PC-3 (cell line): Measurements from ENCODE around the gene LMNA.

Experiments used
- EZH2phosphoT487 ChIP-seq: fragments of 300-600 bp; sonication (generic); IDR thresholded peaks from 2 replicates; pipeline ENCODE4 v1.6.1; 2018; ENCODE audit warnings: mild to moderate bottlenecking, antibody characterized with exemption, low read length, borderline replicate concordance
- TF ChIP-seq, protein P1 (sequence below): fragments of 300-600 bp; sonication (generic); conservative IDR thresholded peaks from 2 replicates; pipeline ENCODE4 v1.5.1; 2017; ENCODE audit warnings: antibody characterized with exemption, low read depth, mild to moderate bottlenecking, low read length

- TF ChIP-seq, protein P1, sequence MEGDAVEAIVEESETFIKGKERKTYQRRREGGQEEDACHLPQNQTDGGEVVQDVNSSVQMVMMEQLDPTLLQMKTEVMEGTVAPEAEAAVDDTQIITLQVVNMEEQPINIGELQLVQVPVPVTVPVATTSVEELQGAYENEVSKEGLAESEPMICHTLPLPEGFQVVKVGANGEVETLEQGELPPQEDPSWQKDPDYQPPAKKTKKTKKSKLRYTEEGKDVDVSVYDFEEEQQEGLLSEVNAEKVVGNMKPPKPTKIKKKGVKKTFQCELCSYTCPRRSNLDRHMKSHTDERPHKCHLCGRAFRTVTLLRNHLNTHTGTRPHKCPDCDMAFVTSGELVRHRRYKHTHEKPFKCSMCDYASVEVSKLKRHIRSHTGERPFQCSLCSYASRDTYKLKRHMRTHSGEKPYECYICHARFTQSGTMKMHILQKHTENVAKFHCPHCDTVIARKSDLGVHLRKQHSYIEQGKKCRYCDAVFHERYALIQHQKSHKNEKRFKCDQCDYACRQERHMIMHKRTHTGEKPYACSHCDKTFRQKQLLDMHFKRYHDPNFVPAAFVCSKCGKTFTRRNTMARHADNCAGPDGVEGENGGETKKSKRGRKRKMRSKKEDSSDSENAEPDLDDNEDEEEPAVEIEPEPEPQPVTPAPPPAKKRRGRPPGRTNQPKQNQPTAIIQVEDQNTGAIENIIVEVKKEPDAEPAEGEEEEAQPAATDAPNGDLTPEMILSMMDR: no peak
- TF ChIP-seq EZH2phosphoT487: no peak
Measured at GRCh38 chr1:156073110-156073687, 41.3 kb upstream of the LMNA start.
